Measurements from ENCODE around the gene INHBE.

DNA sequence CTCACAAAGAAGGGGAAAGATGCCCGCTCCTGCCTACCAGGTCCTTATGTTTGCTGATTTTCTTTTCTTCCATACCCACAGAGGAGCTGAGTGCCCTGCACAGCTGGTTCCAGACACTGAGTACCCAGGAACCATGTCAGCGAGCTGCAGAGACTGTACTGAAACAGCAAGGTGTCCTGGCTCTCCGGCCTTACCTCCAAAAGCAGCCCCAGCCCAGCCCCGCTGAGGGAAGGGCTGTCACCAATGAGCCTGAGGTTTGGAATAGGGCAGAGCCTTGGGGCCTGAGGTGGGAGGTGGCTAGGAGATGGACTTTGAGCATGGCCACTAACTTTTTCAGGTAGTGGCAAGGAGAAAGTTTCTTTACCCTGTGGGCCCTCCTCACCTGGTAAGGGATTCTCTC is 35.0 kb downstream of the INHBE start:
- TF ChIP-seq, protein P1, sequence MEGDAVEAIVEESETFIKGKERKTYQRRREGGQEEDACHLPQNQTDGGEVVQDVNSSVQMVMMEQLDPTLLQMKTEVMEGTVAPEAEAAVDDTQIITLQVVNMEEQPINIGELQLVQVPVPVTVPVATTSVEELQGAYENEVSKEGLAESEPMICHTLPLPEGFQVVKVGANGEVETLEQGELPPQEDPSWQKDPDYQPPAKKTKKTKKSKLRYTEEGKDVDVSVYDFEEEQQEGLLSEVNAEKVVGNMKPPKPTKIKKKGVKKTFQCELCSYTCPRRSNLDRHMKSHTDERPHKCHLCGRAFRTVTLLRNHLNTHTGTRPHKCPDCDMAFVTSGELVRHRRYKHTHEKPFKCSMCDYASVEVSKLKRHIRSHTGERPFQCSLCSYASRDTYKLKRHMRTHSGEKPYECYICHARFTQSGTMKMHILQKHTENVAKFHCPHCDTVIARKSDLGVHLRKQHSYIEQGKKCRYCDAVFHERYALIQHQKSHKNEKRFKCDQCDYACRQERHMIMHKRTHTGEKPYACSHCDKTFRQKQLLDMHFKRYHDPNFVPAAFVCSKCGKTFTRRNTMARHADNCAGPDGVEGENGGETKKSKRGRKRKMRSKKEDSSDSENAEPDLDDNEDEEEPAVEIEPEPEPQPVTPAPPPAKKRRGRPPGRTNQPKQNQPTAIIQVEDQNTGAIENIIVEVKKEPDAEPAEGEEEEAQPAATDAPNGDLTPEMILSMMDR (IDR thresholded peaks at IDR 0.05): no peak
- no peak for TF ChIP-seq POLR2A (IDR thresholded peaks at IDR 0.05)

Measured in ovary (tissue), 3 donors.